SH-SY5Y (cell line): ENCODE results near the gene TCF25.

Experiments
- GATA2 ChIP-seq: IDR thresholded peaks from 2 replicates; pipeline ENCODE4 v1.6.1; 2011; ENCODE audit warnings: mild to moderate bottlenecking, low read depth, low read length
- GATA3 ChIP-seq: IDR thresholded peaks from 2 replicates; pipeline ENCODE4 v1.6.1; 2011; ENCODE audit warnings: low read depth, mild to moderate bottlenecking, low read length, moderate library complexity

- TF ChIP-seq GATA3 (no peak), GATA2 (no peak)
Observed at GRCh38 chr16:89910717-89911354, 37.4 kb downstream of the TCF25 start.
